GM19397 (cell line): ENCODE measurements around the gene THOC6.
"Not testable (repeated sequence)": the region's sequence is repeated elsewhere in the genome, so short reads cannot be mapped to it uniquely, and the experiment has no call there.

ENCODE experiments used
- ATAC-seq: cut with Tn5 transposase; IDR thresholded peaks from one replicate; pipeline ENCODE4 v1.9.1; 2021; ENCODE audit warnings: mild to moderate bottlenecking, moderate library complexity; ENCODE audit not compliant: unreplicated experiment

THOC6 gene

DNA sequence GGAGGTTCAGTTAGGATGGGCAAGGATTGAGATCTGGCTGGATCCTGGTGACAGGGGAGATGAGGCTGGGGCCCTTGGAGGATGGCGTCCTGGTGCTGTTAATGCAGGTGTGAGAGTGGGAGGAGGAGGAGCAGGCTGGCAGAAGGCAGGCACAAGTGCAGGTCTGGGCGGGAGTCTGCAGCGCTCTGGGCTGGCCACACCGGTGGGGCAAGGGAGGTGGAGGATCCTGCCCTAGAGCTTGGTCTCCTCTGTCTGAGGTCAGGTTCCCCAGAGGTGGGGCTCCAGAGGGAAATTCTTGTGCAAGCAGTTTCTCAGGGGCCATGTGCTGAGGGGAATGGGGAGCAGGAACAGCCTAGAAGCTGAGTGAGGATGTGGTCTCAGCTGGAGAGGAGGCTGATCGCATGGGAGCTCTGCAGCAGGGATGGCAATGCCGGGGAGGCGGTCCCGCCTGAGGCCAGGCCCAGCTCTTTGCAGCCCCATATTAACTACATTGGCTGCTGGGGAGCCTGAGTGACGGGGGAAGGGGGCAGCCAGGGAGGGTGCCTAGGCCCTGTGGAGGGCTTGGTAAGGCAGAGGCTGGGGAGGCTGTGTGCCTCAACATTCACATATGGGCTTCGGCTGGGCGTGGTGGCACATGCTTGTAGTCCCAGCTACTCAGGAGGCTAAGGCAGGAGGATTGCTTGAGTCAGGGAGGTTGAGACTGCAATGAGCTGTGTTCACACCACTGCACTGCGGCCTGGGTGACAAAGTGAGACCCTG lies 28.9 kb downstream of the THOC6 start:
- ATAC-seq = not testable (repeated sequence)

DNA sequence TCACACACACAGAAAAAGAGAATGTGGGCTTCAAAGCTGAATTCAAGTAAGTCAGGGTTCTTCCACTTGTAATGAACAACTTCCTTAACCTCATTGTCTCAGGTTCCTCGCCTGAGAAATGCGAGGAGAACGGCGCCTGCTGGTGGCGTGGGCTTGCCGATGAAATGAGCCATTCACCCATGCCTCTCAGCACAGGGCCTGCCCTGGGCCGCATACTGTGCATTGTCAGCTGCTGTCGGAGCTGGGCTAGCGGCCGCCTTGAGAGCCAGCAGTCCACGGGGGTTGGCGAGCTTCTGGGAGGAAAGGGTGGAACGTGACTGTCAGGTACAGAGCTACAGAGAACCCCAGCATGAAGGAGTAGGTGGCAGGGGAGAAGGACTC lies 29.5 kb downstream of the THOC6 start:
- not testable (repeated sequence) for ATAC-seq

DNA sequence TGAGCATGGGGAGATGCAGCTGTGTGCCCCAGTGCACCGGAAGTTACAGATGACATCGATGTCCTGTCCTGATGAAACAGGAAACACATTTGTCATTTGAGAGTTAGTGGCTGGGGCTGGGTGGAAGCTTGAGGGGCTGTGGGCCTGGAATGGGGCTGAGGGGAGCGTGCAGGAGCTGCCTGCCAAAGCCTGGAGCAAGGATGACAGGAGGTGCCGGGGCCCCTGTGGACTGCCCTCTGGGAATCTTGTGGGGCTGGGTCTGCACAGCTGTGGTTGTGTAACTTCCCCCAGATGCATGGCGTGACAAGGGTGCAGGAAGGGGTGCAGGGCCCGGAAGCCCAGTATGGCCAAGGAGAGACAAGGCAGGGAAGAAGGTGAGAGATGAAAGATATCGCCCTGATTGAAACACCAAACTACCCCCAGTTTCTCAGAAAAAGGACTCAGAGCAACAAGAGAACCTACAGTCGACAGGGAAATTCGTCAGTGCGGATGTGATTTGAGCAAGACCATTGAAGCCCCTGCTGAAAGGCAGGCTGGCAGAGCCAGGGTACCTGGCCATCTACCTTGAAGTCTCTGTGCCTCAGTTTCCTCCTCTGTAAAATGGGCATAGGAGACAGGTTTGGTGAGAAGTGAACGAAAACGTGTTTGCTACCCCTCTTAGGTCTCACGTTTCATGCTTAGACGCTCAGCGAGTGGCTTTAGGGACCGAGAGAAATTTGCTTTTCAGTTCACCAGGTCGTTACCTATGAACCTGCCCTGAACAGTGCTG lies 31.3 kb downstream of the THOC6 start:
- no peak for ATAC-seq

DNA sequence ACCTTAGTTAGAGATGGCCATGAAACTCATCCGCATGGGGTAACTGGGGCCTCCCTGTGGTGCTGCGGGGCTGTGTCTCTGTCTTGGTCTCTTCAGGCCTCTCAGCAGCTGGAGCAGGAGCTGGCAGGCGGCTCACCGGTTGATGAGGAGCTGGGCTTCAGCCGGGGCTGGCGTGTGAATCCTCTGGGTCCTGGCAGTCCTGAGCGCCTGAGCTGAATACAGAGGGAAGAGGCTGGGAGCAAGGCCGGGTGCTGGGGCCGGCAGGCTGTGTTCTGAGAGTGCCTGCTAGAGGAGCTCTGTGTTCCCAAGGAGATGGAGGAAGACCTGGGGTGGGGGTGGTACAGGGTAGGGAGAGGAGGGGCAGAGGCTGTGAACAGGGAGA lies 31.9 kb downstream of the THOC6 start:
- not testable (repeated sequence) for ATAC-seq

DNA sequence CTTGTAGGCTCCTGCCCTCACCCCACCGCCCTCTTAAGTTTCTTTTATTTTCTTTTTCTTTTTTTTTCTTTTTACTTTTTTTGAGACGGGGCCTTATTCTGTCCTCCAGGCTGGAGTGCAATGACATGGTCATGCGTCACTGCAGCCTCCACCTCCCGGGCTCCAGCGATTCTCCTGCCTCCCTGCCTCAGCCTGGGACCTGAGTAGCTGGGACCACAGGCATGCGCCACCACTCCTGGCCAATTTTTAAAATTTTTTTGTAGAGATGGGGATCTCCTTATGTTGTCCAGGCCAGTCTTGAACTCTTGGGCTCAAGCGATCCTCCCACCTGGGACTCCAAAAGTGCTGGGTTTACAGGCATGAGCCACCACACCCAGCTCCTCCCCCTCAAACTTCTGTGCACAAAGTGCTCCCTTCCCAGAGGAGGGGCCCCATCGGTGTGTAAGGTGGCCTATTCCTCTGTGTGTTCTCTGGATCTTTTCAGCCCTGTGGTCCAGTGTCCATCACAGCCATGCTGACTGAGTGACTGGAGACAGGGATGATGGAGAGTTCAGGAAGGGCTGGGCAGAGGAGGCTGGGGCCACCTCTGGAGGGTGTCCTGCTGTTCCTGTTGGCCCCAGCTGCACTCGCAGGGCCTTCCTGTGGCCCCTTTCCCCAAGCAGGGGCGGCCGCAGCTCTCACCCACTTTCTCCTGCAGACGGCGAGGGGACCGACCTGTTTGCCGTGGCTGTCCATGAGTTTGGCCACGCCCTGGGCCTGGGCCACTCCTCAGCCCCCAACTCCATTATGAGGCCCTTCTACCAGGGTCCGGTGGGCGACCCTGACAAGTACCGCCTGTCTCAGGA lies 32.7 kb downstream of the THOC6 start:
- ATAC-seq = no peak

DNA sequence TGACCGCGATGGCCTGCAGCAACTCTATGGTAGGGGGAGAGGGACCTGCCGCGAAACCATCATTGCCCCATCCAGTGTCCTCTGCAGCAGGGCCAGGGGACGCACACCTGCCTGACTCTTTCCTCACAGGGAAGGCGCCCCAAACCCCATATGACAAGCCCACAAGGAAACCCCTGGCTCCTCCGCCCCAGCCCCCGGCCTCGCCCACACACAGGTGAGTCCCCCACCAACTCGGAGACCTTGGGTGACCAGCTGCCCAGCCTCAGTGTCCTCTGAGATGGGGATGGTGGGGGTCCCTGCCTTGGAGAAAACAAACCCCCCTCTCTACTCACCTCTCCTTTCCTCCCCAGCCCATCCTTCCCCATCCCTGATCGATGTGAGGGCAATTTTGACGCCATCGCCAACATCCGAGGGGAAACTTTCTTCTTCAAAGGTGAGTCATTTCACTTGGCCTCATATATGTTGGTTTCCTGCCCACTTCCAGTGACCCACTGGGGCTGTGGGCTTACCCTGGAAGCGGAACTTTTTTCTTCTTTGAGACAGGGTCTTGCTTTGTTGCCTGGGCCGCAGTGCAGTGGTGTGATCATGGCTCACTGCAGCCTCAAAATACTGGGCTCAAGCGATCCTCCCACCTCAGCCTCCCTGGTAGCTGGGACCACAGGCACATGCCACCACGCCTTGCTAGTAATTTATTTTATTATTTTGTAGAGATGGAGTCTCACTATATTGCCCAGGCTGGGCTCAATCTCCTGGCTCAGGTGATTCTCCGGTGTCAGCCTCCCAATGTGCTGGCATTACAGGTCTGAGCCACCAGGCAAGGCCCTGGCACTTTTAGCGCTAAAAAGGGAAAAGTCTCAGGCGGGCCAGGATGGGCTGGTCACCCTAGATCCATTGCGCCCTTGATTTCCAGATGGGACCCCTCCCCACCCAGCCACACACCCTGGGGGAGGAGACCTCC lies 33.6 kb downstream of the THOC6 start:
- ATAC-seq = no peak

DNA sequence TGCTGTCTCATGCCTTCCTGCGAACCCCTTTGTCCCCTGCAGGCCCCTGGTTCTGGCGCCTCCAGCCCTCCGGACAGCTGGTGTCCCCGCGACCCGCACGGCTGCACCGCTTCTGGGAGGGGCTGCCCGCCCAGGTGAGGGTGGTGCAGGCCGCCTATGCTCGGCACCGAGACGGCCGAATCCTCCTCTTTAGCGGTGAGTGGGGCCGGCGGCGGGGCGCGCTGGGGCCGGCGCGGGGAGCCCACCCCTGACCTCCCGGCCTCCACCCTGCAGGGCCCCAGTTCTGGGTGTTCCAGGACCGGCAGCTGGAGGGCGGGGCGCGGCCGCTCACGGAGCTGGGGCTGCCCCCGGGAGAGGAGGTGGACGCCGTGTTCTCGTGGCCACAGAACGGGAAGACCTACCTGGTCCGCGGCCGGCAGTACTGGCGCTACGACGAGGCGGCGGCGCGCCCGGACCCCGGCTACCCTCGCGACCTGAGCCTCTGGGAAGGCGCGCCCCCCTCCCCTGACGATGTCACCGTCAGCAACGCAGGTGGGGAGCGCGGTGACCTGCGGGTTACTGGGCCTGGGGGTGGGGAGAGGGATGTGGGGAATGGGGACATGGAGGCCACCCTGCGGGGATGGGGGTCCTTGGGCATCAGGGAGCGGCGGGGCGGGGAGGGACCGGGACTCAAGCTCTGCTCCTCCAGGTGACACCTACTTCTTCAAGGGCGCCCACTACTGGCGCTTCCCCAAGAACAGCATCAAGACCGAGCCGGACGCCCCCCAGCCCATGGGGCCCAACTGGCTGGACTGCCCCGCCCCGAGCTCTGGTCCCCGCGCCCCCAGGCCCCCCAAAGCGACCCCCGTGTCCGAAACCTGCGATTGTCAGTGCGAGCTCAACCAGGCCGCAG lies 34.5 kb downstream of the THOC6 start:
- ATAC-seq = peak; percentile 19

DNA sequence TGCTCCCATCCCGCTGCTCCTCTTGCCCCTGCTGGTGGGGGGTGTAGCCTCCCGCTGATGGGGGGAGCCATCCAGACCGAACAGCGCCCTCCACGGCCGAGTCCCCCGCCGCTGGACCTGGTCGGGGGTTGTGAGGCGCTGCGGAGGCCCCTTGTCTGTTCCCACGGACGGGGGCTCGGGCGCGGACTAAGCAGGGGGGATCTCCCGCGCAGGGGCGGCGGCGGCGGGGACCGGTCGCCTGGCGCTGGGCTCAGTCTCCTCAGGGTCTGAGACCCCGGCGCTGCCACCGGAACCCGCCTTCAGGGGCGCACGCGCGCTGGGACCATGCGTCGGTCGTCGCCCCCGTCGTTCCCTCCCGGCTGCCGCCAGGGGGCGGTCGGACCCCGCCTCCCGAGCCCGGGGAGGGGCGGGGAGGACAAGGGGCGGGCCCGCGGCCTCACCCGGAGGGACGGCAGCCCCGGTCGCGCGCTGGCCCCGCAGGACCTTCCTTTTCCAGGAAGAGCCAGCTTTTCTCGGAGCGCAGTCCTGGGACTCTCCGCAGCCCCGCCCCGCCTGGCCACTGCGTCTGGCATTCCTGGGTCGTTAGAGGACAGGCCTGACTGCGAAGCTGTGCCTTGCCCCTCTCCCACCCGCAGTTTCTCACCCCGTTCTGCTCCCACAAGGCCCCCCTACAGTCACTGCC lies 35.3 kb downstream of the THOC6 start:
- peak; percentile 90 for ATAC-seq

DNA sequence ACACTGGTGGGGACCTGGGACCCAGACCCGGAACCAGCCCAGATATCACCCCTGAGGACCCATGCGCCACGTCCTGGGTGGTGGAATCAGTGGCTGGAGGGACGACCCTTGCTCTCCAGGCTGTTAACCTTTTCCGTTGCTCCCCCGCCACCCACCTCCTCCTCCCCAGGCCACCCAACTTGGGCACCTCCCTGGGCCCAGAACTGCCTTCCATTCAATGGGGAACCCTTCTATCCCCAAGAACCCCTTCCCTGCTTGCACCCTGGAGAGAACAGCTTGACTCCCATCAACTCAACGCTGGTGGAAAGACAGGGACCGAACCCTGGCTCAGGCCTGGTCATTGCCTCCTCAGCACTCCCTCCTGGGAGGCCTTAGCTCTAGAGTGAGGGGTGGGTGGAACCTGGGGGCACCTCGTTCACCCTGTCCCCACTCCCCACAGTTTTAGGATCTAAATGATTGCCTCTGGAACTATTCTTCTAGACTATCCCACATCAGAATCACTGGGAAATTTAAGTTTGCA lies 35.9 kb downstream of the THOC6 start:
- ATAC-seq = no peak

DNA sequence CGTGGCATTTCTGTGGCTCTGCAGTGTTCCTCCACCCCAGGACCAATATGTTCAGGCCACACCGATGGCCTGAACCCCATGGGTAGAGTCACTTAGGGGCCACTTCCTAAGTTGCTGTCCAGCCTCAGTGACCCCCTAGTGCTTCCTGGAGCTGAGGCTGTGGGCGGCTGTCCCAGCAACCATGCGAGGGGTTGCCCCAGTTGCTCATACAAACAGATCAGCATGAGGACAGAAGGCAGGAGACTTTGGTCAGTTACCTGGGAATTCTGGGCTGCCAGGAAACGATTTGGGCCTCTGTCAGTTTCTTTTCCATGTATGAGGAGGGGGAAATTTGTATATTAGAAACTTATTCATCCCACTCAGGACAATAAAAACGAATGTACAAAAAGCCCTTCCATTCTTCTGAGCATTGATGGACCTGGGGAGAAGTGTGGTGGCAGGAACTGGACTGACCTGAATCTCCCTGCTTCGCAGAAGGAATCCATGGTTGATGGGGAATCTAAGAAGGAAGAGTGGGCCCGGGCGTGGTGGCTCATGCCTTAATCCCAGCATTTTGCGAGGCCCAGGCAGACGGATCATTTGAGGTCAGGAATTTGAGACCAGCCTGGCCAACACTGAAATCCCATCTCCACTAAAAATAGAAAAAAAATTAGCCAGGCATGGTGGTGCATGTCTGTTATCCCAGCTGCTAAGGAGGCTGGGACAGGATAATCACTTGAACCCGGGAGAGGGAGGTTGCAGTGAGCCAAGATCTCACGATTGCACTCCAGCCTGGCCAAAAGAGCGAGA lies 36.7 kb downstream of the THOC6 start:
- ATAC-seq = no peak

DNA sequence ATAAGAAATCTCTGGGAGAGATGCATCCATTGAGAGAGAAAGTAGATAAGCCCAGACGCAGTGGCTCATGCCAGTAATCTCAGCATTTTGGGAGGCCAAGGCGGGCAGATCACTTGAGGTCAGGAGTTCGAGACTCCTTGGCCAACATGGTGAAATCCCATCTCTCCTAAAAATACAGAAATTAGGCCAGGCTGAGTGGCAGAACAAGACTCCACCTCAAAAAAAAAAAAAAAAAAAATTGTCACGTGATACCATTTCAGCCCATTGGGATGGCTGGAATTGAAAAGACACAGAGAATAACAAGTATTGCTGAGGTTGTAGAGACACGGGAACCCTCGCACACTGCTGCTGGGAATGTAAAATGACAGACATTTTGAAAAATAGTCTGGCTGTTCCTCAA lies 38.7 kb downstream of the THOC6 start:
- no peak for ATAC-seq

DNA sequence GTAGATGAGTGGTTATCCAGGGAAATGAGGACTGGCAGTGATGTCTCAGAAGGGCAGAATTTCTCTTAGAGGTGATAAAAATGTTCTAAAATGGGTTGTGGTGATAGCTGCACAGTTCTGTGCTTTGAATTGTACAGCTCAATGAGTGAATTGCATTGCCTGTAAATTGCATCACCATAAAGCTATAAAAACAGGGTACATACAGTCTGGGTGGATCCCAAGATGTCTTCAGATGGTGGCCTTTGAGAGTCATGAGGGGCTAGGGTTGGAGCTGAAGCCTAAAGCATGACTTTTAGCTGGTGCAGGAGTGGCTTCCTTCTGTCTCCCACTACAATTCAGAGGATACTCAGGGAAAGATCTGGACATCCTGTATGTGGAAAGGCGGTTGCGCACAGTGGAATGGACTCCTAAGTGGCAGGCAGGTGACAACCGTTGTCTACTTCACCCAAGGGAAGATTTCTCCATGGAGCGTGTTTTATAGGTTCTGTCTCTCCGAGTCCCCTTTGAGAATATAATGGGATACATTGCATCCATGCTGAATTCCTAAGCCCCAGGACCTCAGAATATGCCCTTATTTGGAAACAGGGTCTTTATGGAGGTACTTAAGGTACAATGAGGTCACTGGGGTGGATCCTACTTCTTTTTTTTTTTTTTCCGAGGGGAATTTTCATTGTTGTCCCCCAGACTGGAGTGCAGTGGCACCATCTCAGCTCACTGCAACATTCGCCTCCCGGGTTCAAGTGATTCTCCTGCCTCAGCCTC lies 40.0 kb downstream of the THOC6 start:
- ATAC-seq = no peak

DNA sequence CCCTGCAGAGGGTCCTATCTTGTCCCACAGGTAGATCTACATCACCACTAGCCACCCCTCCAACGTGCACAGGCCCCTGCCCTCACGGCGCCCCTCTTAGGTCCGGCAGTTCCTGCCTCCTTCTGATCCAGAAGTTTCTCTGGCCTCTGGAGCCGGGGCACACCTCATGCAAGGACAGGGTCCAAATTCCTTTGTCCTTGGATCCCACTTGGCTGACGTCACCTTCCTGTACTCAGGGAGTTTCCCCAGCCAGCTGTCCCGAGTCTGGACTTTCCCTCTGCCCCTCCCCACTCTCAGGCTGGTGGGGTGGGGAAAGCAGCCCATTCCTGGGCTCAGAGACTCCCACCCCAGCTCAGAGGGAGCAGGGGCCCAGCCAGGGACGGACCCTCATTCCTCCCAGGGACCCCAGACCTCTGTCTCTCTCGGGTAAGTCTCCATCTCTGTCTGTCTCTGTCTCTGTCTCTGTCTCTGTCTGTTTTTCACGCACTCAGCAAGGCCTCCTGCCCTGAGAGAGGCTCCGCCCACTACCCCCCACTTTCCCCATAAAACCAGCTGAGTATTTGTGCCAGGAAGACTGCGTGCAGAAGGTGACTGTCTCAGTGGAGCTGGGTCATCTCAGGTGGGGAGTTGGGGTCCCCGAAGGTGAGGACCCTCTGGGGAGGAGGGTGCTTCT lies 41.4 kb downstream of the THOC6 start, which contains the start of gene IL32:
TSS of gene IL32 (plus strand) at position 572 of the 673 bp plus-strand sequence. CDS start 172 bp downstream, outside the sequence.
- no peak for ATAC-seq

DNA sequence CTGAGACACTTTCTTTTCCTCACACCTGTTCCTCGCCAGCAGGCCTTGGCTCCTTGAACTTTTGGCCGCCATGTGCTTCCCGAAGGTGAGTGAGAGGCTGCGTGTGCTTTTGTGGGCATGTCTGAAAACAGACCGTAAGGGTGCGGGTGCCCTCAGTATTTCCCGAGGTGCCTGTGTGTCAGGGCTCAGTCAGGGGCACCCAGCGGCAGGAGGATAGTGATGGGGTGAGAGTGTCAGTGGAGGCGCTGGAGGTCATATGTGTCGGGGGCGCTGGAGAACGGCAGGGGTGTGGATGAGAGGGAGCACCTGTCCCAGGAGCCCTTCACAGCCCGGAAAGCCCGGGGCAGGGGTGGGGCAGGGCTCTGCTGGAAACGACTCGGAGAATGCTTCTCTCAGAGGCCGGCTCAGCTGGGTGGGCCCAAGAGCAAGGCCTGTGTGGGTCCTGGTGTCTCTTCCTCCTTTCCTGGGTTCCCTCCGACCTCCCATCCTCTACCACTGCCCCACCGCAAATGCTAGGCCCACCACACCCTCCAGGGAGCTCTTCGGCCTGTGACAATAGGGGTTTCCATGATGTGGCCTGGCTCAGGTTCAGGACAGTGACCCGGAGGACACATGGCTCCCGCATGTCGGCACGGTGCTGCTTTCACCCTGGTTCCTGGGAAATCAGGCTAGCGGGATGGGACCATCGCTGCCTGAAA lies 42.1 kb downstream of the THOC6 start:
- ATAC-seq = no peak

DNA sequence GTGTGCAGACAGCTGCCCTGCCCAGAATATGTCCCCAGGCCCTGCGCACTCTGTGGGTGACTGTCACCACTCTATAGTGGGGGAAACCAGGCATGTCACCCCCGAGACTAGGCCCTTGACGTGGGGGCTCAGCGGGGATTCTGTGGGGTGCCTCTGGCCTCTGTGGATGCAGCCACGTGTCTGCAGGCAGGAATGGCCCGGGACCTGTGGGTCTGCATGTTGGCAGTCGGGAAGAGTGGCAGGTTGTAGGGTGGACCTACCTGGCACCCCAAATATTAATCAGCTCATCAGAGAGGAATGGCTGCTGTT lies 42.6 kb downstream of the THOC6 start:
- no peak for ATAC-seq

DNA sequence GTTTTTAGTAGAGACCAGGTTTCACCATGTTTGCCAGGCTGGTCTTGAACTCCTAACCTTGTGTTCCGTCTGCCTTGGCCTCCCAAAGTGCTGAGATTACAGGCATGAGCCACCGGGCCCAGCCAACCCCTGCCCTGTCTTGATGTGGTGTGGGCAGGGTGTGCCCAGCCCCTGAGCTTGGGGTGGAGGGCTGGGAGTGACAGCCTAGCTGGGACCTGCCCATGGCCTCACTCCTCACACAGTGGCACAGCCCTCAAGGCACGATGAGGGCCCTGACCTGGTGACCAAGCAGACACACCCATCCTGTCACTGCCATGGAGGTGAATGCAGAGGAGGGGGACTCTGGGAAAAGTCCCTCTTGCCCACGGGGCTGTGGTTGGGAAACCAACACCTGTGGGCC lies 44.7 kb downstream of the THOC6 start:
- no peak for ATAC-seq
